PC-3 (cell line): ENCODE results near the gene RIMBP2.

Source experiments
- EZH2phosphoT487 ChIP-seq: fragments of 300-600 bp; sonication (generic); IDR thresholded peaks from 2 replicates; pipeline ENCODE4 v1.6.1; 2018; ENCODE audit warnings: mild to moderate bottlenecking, antibody characterized with exemption, low read length, borderline replicate concordance
- TF ChIP-seq, protein P1 (sequence below): fragments of 300-600 bp; sonication (generic); conservative IDR thresholded peaks from 2 replicates; pipeline ENCODE4 v1.5.1; 2017; ENCODE audit warnings: antibody characterized with exemption, low read depth, mild to moderate bottlenecking, low read length

DNA sequence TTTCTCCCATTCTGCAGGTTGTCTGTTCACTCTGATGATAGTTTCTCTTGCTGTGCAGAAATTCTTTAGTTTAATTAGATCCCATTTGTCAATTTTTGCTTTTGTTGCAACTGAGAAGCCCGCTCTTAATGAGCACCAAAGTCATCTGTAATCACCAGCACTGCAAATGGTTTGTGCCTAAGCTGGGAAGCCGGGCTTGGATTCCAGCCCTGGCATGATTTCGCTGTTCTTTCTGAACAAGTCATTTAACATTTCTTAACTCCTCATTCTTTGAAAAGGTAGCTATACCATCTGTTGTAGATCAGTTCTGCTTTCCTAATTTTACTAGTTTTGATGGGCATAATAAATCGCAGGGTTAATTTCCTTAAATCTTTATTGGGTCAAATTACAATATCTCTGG is 346.3 kb downstream of the RIMBP2 start:
- TF ChIP-seq, protein P1, sequence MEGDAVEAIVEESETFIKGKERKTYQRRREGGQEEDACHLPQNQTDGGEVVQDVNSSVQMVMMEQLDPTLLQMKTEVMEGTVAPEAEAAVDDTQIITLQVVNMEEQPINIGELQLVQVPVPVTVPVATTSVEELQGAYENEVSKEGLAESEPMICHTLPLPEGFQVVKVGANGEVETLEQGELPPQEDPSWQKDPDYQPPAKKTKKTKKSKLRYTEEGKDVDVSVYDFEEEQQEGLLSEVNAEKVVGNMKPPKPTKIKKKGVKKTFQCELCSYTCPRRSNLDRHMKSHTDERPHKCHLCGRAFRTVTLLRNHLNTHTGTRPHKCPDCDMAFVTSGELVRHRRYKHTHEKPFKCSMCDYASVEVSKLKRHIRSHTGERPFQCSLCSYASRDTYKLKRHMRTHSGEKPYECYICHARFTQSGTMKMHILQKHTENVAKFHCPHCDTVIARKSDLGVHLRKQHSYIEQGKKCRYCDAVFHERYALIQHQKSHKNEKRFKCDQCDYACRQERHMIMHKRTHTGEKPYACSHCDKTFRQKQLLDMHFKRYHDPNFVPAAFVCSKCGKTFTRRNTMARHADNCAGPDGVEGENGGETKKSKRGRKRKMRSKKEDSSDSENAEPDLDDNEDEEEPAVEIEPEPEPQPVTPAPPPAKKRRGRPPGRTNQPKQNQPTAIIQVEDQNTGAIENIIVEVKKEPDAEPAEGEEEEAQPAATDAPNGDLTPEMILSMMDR, result no peak
- no peak for TF ChIP-seq EZH2phosphoT487
